SK-N-SH treated with all-trans-retinoic acid at 6 μM for 48 hours (cell line): ENCODE data around the gene CYP46A1.

Experiments
- ATAC-seq: fragments of 200-7000 bp; cut with Tn5 transposase; 3 replicates; pipeline ENCODE4 v1.9.1; 2020; ENCODE audit warnings: mild to moderate bottlenecking, moderate library complexity
- ARNTL ChIP-seq: fragments of 450-650 bp; formaldehyde crosslinking; IDR thresholded peaks from 2 replicates; pipeline ENCODE4 v1.5.0; 2020; ENCODE audit warnings: low read depth, mild to moderate bottlenecking, moderate library complexity, borderline replicate concordance
- BACH2 ChIP-seq: fragments of 250-450 bp; sonication (Bioruptor Pico); IDR thresholded peaks from 2 replicates; pipeline ENCODE4 v1.9.0; 2021; ENCODE audit warnings: mild to moderate bottlenecking, borderline replicate concordance
- CSDC2 ChIP-seq: fragments of 250-450 bp; sonication (Bioruptor Pico); IDR thresholded peaks from 2 replicates; pipeline ENCODE4 v1.5.0; 2020; ENCODE audit warnings: mild to moderate bottlenecking, moderate library complexity
- ESRRG ChIP-seq: fragments of 250-450 bp; sonication (Bioruptor Pico); IDR thresholded peaks from 2 replicates; pipeline ENCODE4 v1.6.1; 2021; ENCODE audit warnings: mild to moderate bottlenecking
- GLIS3 ChIP-seq: fragments of 250-450 bp; sonication (Bioruptor Pico); IDR thresholded peaks from 2 replicates; pipeline ENCODE4 v1.5.0; 2020; ENCODE audit warnings: mild to moderate bottlenecking, moderate library complexity
- ISL1 ChIP-seq: fragments of 250-450 bp; sonication (Bioruptor Pico); IDR thresholded peaks from 2 replicates; pipeline ENCODE4 v2.1.2; 2022; ENCODE audit warnings: mild to moderate bottlenecking, moderate library complexity
- PPARA ChIP-seq: fragments of 250-450 bp; sonication (Bioruptor Pico); IDR thresholded peaks from 2 replicates; pipeline ENCODE4 v1.5.0; 2020; ENCODE audit warnings: mild to moderate bottlenecking, borderline replicate concordance
- RARB ChIP-seq: fragments of 250-450 bp; sonication (Bioruptor Pico); IDR thresholded peaks from 2 replicates; pipeline ENCODE4 v1.8.0; 2021; ENCODE audit warnings: mild to moderate bottlenecking, moderate library complexity
- SNAI2 ChIP-seq: fragments of 250-450 bp; sonication (Bioruptor Pico); IDR thresholded peaks from 2 replicates; pipeline ENCODE4 v1.5.0; 2020; ENCODE audit warnings: mild to moderate bottlenecking, moderate library complexity
- TCF4 ChIP-seq: fragments of 250-450 bp; sonication (Bioruptor Pico); IDR thresholded peaks from 2 replicates; pipeline ENCODE4 v1.8.0; 2021; ENCODE audit warnings: mild to moderate bottlenecking, moderate library complexity, borderline replicate concordance
- TOX ChIP-seq: fragments of 250-450 bp; sonication (Bioruptor Pico); IDR thresholded peaks from 2 replicates; pipeline ENCODE4 v1.8.0; 2021; ENCODE audit warnings: mild to moderate bottlenecking, moderate library complexity, borderline replicate concordance
- ZC3H10 ChIP-seq: fragments of 250-450 bp; sonication (Bioruptor Pico); IDR thresholded peaks from 2 replicates; pipeline ENCODE4 v1.5.1; 2021; ENCODE audit warnings: mild to moderate bottlenecking, moderate library complexity
- ZFP3 ChIP-seq: fragments of 250-450 bp; sonication (Bioruptor Pico); IDR thresholded peaks from 2 replicates; pipeline ENCODE4 v1.5.0; 2020; ENCODE audit warnings: mild to moderate bottlenecking, moderate library complexity
- ZFP30 ChIP-seq: fragments of 450-650 bp; formaldehyde crosslinking; IDR thresholded peaks from 2 replicates; pipeline ENCODE4 v1.5.0; 2022; ENCODE audit warnings: mild to moderate bottlenecking, moderate library complexity
- ZNF565 ChIP-seq: fragments of 450-650 bp; formaldehyde crosslinking; conservative IDR thresholded peaks from 2 replicates; pipeline ENCODE4 v1.5.0; 2020; ENCODE audit warnings: low read depth, mild to moderate bottlenecking, moderate library complexity
- ZNF70 ChIP-seq: fragments of 450-650 bp; formaldehyde crosslinking; IDR thresholded peaks from 2 replicates; pipeline ENCODE4 v1.5.0; 2020; ENCODE audit warnings: mild to moderate bottlenecking, moderate library complexity
- TF ChIP-seq, protein P1 (sequence below): fragments of 250-450 bp; sonication (Bioruptor Pico); IDR thresholded peaks from 2 replicates; pipeline ENCODE4 v1.5.1; 2021; ENCODE audit warnings: mild to moderate bottlenecking, moderate library complexity
- TF ChIP-seq, protein P2 (sequence below): fragments of 250-450 bp; sonication (Bioruptor Pico); IDR thresholded peaks from 2 replicates; pipeline ENCODE4 v1.5.1; 2020; ENCODE audit warnings: low read depth, mild to moderate bottlenecking, moderate library complexity
- TF ChIP-seq, protein P3 (sequence below): fragments of 250-450 bp; sonication (Bioruptor Pico); IDR thresholded peaks from 2 replicates; pipeline ENCODE4 v1.8.0; 2021; ENCODE audit warnings: low read depth, mild to moderate bottlenecking, moderate library complexity, borderline replicate concordance

CYP46A1 gene

GRCh38 chr14:99724196-99724891 is 40.2 kb downstream of the CYP46A1 start (continued):
- no peak for TF ChIP-seq TCF4
- TF ChIP-seq CSDC2 (CRISPR knock-in tag): no peak
- no peak for TF ChIP-seq ESRRG
- no peak for TF ChIP-seq ISL1
- TF ChIP-seq, all 23 proteins: peak for 0

GRCh38 chr14:99724939-99725773 is 41.1 kb downstream of the CYP46A1 start:
- TF ChIP-seq TOX (no peak), ARNTL (CRISPR knock-in tag) (no peak), BACH2 (CRISPR knock-in tag) (no peak), ESRRG (no peak), ZC3H10 (CRISPR knock-in tag) (no peak), GLIS3 (CRISPR knock-in tag) (no peak), ISL1 (no peak), ZNF565 (no peak), ZFP30 (no peak), ZNF70 (no peak), PPARA (CRISPR knock-in tag) (no peak), RARB (CRISPR knock-in tag) (no peak), ZFP3 (CRISPR knock-in tag) (no peak)
- TF ChIP-seq, protein P1, sequence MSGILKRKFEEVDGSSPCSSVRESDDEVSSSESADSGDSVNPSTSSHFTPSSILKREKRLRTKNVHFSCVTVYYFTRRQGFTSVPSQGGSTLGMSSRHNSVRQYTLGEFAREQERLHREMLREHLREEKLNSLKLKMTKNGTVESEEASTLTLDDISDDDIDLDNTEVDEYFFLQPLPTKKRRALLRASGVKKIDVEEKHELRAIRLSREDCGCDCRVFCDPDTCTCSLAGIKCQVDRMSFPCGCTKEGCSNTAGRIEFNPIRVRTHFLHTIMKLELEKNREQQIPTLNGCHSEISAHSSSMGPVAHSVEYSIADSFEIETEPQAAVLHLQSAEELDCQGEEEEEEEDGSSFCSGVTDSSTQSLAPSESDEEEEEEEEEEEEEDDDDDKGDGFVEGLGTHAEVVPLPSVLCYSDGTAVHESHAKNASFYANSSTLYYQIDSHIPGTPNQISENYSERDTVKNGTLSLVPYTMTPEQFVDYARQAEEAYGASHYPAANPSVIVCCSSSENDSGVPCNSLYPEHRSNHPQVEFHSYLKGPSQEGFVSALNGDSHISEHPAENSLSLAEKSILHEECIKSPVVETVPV (CRISPR knock-in tag): no peak
- TF ChIP-seq, protein P2, sequence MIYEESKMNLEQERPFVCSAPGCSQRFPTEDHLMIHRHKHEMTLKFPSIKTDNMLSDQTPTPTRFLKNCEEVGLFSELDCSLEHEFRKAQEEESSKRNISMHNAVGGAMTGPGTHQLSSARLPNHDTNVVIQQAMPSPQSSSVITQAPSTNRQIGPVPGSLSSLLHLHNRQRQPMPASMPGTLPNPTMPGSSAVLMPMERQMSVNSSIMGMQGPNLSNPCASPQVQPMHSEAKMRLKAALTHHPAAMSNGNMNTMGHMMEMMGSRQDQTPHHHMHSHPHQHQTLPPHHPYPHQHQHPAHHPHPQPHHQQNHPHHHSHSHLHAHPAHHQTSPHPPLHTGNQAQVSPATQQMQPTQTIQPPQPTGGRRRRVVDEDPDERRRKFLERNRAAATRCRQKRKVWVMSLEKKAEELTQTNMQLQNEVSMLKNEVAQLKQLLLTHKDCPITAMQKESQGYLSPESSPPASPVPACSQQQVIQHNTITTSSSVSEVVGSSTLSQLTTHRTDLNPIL (CRISPR knock-in tag): no peak
- TF ChIP-seq, protein P3, sequence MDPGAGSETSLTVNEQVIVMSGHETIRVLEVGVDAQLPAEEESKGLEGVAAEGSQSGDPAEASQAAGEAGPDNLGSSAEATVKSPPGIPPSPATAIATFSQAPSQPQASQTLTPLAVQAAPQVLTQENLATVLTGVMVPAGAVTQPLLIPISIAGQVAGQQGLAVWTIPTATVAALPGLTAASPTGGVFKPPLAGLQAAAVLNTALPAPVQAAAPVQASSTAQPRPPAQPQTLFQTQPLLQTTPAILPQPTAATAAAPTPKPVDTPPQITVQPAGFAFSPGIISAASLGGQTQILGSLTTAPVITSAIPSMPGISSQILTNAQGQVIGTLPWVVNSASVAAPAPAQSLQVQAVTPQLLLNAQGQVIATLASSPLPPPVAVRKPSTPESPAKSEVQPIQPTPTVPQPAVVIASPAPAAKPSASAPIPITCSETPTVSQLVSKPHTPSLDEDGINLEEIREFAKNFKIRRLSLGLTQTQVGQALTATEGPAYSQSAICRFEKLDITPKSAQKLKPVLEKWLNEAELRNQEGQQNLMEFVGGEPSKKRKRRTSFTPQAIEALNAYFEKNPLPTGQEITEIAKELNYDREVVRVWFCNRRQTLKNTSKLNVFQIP (CRISPR knock-in tag): no peak
- ATAC-seq: no peak

GRCh38 chr14:99725774-99726537 is 41.9 kb downstream of the CYP46A1 start:
- TF ChIP-seq, protein P2 (CRISPR knock-in tag): no peak
- no peak for TF ChIP-seq SNAI2 (CRISPR knock-in tag)
- TF ChIP-seq TOX: no peak
- no peak for TF ChIP-seq ZC3H10 (CRISPR knock-in tag)
- ATAC-seq: no peak

- peak; percentile 68; the same call in 1 of the 2 replicates for TF ChIP-seq ZFP3 (CRISPR knock-in tag)
- TF ChIP-seq TOX: no peak
- no peak for ATAC-seq
Measured at GRCh38 chr14:99726538-99727095, 42.5 kb downstream of the CYP46A1 start.
